Measurements from ENCODE around the gene BORCS8.
"Not testable (repeated sequence)": the region's sequence is repeated elsewhere in the genome, so short reads cannot be mapped to it uniquely, and the experiment has no call there.

The BORCS8 gene

GRCh38 chr19:19155495-19156219 is 36.3 kb downstream of the BORCS8 start:
- no peaks in the 10 kb centered on the region for H3K4me1 ChIP-seq (ENCODE audit: control insufficient read depth in 1 of 2, insufficient read depth in 1 of 2, low read depth in 1 of 2, low read length in 1 of 2)
- H3K9me3 ChIP-seq = no peaks in the 10 kb centered on the region
- H3K27ac ChIP-seq = no peak overlapping the region
- no peak for TF ChIP-seq CTCF (IDR thresholded peaks at IDR 0.05)
- H3K27me3 ChIP-seq = no peaks in the 10 kb centered on the region
- no peak overlapping the region for H3K4me3 ChIP-seq (ENCODE audit: low read depth in 1 of 2, low read length in 1 of 2)
- peaks cover 29% of the 10 kb centered on the region for H3K36me3 ChIP-seq

- Histone ChIP-seq H3K4me3 (ENCODE audit: low read depth in 1 of 2, low read length in 1 of 2) (no peak overlapping the region), H3K4me1 (ENCODE audit: control insufficient read depth in 1 of 2, insufficient read depth in 1 of 2, low read depth in 1 of 2, low read length in 1 of 2) (no peaks in the 10 kb centered on the region), H3K27me3 (no peaks in the 10 kb centered on the region), H3K27ac (no peak overlapping the region), H3K9me3 (no peaks in the 10 kb centered on the region), H3K36me3 (peaks cover 36% of the 10 kb centered on the region)
- TF ChIP-seq CTCF (IDR thresholded peaks at IDR 0.05) = no peak
Observed at GRCh38 chr19:19154768-19155494, 37.0 kb downstream of the BORCS8 start.

- H3K9me3 ChIP-seq = no peaks in the 10 kb centered on the region
- H3K27me3 ChIP-seq = no peaks in the 10 kb centered on the region
- no peak for TF ChIP-seq CTCF (IDR thresholded peaks at IDR 0.05)
- no peaks in the 10 kb centered on the region for H3K4me1 ChIP-seq (ENCODE audit: control insufficient read depth in 1 of 2, insufficient read depth in 1 of 2, low read depth in 1 of 2, low read length in 1 of 2)
- H3K4me3 ChIP-seq (ENCODE audit: low read depth in 1 of 2, low read length in 1 of 2) = no peak overlapping the region
- no peak overlapping the region for H3K27ac ChIP-seq
- peaks cover 56% of the 10 kb centered on the region for H3K36me3 ChIP-seq
Observed at GRCh38 chr19:19152668-19153384, 39.1 kb downstream of the BORCS8 start.

- Histone ChIP-seq H3K4me3 (ENCODE audit: low read depth in 1 of 2, low read length in 1 of 2) (no peak overlapping the region), H3K27me3 (no peaks in the 10 kb centered on the region), H3K27ac (no peak overlapping the region), H3K36me3 (peaks cover 61% of the 10 kb centered on the region), H3K9me3 (no peaks in the 10 kb centered on the region), H3K4me1 (ENCODE audit: control insufficient read depth in 1 of 2, insufficient read depth in 1 of 2, low read depth in 1 of 2, low read length in 1 of 2) (no peaks in the 10 kb centered on the region)
- no peak for TF ChIP-seq CTCF (IDR thresholded peaks at IDR 0.05)
Observed at GRCh38 chr19:19151418-19151817, 40.5 kb downstream of the BORCS8 start.

GRCh38 chr19:19149435-19149834 is 42.5 kb downstream of the BORCS8 start:
- Histone ChIP-seq H3K36me3 (peaks cover 51% of the 10 kb centered on the region), H3K27ac (no peak overlapping the region), H3K9me3 (no peaks in the 10 kb centered on the region), H3K27me3 (no peaks in the 10 kb centered on the region), H3K4me1 (ENCODE audit: control insufficient read depth in 1 of 2, insufficient read depth in 1 of 2, low read depth in 1 of 2, low read length in 1 of 2) (peaks cover 0 to 6% of the 10 kb centered on the region in 2 experiments), H3K4me3 (ENCODE audit: low read depth in 1 of 2, low read length in 1 of 2) (no peak overlapping the region)
- TF ChIP-seq CTCF (IDR thresholded peaks at IDR 0.05) = no peak

- H3K27ac ChIP-seq; H3K4me3 ChIP-seq (ENCODE audit: low read depth in 1 of 2, low read length in 1 of 2); H3K4me1 ChIP-seq (ENCODE audit: control insufficient read depth in 1 of 2, insufficient read depth in 1 of 2, low read depth in 1 of 2, low read length in 1 of 2); H3K9me3 ChIP-seq; H3K27me3 ChIP-seq: not testable (repeated sequence)
- peaks cover 47% of the 10 kb centered on the region for H3K36me3 ChIP-seq
Observed at GRCh38 chr19:19148504-19148903, 43.4 kb downstream of the BORCS8 start.
